MM.1S (cell line): Measurements from ENCODE around the gene NFATC1.

ENCODE experiments used
- DNase-seq: peaks from one replicate; pipeline ENCODE4 v3.0.0-alpha.2; 2015
- H2AFZ ChIP-seq: fragments of 300-600 bp; sonication (generic); 2 replicates; pipeline ENCODE4 v1.6.0; 2016; ENCODE audit warnings: antibody characterized with exemption, low read length
- H3F3A ChIP-seq: fragments of 300-600 bp; sonication (generic); 2 replicates; pipeline ENCODE4 v1.6.1; 2016; ENCODE audit warnings: mild to moderate bottlenecking, antibody characterized with exemption, low read length, moderate library complexity, mixed read lengths; ENCODE audit not compliant: insufficient read depth
- H3K27ac ChIP-seq: fragments of 300-600 bp; sonication (generic); 2 replicates; pipeline ENCODE4 v1.5.1; 2016; ENCODE audit warnings: mild to moderate bottlenecking, low read length
- H3K27me3 ChIP-seq: fragments of 300-600 bp; sonication (generic); replicated peaks from 2 replicates; pipeline ENCODE4 v1.6.0; 2016; ENCODE audit warnings: low read length; ENCODE audit not compliant: insufficient read depth
- H3K36me3 ChIP-seq: fragments of 300-600 bp; sonication (generic); replicated peaks from 2 replicates; pipeline ENCODE4 v1.6.1; 2016; ENCODE audit warnings: mild to moderate bottlenecking, low read length, mixed read lengths; ENCODE audit not compliant: insufficient read depth
- H3K4me1 ChIP-seq: fragments of 300-600 bp; sonication (generic); 2 replicates; pipeline ENCODE4 v1.6.1; 2016; ENCODE audit warnings: low read length, mixed read lengths
- H3K4me2 ChIP-seq: fragments of 300-600 bp; sonication (generic); 2 replicates; pipeline ENCODE4 v1.6.0; 2016; ENCODE audit warnings: low read depth, low read length
- H3K4me3 ChIP-seq: fragments of 300-600 bp; sonication (generic); 2 replicates; pipeline ENCODE4 v1.5.1; 2016; ENCODE audit warnings: low read length, mixed read lengths
- H3K79me2 ChIP-seq: fragments of 300-600 bp; sonication (generic); 2 replicates; pipeline ENCODE4 v1.6.1; 2016; ENCODE audit warnings: mixed run types, low read length, mixed read lengths
- H3K9ac ChIP-seq: fragments of 300-600 bp; sonication (generic); 2 replicates; pipeline ENCODE4 v1.6.1; 2016; ENCODE audit warnings: low read length, mixed read lengths
- H3K9me2 ChIP-seq: fragments of 300-600 bp; sonication (generic); replicated peaks from 2 replicates; pipeline ENCODE4 v1.6.1; 2016; ENCODE audit warnings: mild to moderate bottlenecking, low read length, mixed read lengths; ENCODE audit not compliant: insufficient read depth
- H3K9me3 ChIP-seq: fragments of 300-600 bp; sonication (generic); replicated peaks from 2 replicates; pipeline ENCODE4 v1.6.1; 2016; ENCODE audit warnings: mild to moderate bottlenecking, low read length, mixed read lengths; ENCODE audit not compliant: insufficient read depth
- H4K20me1 ChIP-seq: fragments of 300-600 bp; sonication (generic); 2 replicates; pipeline ENCODE4 v1.6.1; 2016; ENCODE audit warnings: mild to moderate bottlenecking, low read length, moderate library complexity, mixed read lengths; ENCODE audit not compliant: insufficient read depth
- EZH2 ChIP-seq: fragments of 300-600 bp; sonication (generic); optimal IDR thresholded peaks from 2 replicates; pipeline ENCODE3; 2017; ENCODE audit warnings: low read depth, mild to moderate bottlenecking, antibody characterized with exemption, low read length, mixed read lengths
- EZH2phosphoT487 ChIP-seq: fragments of 300-600 bp; sonication (generic); IDR thresholded peaks from 2 replicates; pipeline ENCODE4 v1.6.1; 2018; ENCODE audit warnings: antibody characterized with exemption, low read length
- TF ChIP-seq, protein P1 (sequence below): fragments of 300-600 bp; sonication (generic); IDR thresholded peaks from 2 replicates; pipeline ENCODE4 v1.5.1; 2016; ENCODE audit warnings: antibody characterized with exemption, low read length, mixed read lengths

NFATC1 gene

DNA sequence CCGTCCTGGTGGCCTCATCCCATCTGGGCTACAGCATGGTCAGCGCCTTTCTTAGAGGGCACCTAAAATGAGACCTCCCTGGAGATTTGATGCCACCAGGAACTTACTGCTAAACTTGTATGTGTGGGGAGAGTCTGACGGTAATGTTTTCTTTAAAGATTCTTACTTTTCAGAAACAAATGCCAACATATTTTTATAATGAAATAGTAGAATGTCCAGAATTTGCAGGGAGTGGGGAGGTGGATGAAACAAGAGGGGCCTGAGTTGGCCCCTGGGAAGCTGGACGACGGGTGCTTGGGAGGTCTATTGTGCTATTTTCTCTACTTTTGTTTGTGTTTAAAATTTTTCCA is 165.1 kb downstream of the NFATC1 start:
- no peaks in the 10 kb centered on the region for H3K79me2 ChIP-seq
- H3K9me2 ChIP-seq, result no peaks in the 10 kb centered on the region
- no peak overlapping the region for H3K27ac ChIP-seq
- no peaks in the 10 kb centered on the region for H3F3A ChIP-seq
- H3K9ac ChIP-seq, result no peak overlapping the region
- TF ChIP-seq, protein P1, sequence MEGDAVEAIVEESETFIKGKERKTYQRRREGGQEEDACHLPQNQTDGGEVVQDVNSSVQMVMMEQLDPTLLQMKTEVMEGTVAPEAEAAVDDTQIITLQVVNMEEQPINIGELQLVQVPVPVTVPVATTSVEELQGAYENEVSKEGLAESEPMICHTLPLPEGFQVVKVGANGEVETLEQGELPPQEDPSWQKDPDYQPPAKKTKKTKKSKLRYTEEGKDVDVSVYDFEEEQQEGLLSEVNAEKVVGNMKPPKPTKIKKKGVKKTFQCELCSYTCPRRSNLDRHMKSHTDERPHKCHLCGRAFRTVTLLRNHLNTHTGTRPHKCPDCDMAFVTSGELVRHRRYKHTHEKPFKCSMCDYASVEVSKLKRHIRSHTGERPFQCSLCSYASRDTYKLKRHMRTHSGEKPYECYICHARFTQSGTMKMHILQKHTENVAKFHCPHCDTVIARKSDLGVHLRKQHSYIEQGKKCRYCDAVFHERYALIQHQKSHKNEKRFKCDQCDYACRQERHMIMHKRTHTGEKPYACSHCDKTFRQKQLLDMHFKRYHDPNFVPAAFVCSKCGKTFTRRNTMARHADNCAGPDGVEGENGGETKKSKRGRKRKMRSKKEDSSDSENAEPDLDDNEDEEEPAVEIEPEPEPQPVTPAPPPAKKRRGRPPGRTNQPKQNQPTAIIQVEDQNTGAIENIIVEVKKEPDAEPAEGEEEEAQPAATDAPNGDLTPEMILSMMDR, result no peak
- TF ChIP-seq EZH2phosphoT487 (no peak), EZH2 (no peak)
- H3K9me3 ChIP-seq, result no peaks in the 10 kb centered on the region
- DNase-seq, result no peak
- H3K27me3 ChIP-seq, result no peaks in the 10 kb centered on the region
- no peak overlapping the region for H2AFZ ChIP-seq
- H4K20me1 ChIP-seq, result no peaks in the 10 kb centered on the region
- H3K36me3 ChIP-seq, result no peaks in the 10 kb centered on the region
- no peak overlapping the region for H3K4me2 ChIP-seq
- H3K4me1 ChIP-seq, result no peaks in the 10 kb centered on the region
- no peak overlapping the region for H3K4me3 ChIP-seq

DNA sequence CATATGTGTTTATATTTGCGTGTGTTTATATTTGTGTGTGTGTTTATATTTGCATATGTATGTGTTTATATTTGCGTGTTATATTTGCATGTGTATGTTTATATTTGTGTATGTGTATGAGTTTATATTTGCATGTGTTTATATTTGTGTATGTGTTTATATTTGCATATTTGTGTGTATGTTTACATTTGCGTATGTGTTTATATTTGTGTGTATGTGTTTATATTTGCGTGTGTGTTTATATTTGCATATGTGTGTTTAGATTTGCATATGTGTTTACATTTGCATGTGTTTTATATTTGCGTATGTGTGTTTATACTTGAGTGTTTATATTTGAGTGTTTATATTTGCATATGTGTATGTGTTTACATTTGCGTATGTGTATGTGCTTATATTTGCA is 168.2 kb downstream of the NFATC1 start:
- DNase-seq, result no peak
- TF ChIP-seq EZH2phosphoT487 (no peak), EZH2 (no peak)
- TF ChIP-seq, protein P1, result no peak

DNA sequence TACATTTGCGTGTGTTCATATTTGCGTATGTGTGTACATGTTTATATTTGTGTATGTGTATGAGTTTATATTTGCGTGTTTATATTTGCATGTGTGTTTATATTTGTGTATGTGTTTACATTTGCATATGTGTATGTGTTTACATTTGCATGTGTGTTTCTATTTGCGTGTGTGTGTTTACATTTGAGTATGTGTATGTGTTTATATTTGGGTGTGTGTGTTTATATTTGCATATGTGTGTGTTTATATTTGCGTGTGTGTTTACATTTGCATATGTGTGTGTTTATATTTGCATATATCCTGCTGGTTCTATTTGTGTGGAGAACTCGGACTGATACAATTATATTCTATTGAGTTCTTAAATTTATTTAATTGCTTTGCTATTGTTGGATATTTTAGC is 168.7 kb downstream of the NFATC1 start:
- Histone ChIP-seq H3K36me3 (no peaks in the 10 kb centered on the region), H3F3A (no peaks in the 10 kb centered on the region), H3K9me3 (no peaks in the 10 kb centered on the region), H3K4me3 (no peak overlapping the region), H2AFZ (no peak overlapping the region), H3K27ac (no peak overlapping the region), H4K20me1 (no peaks in the 10 kb centered on the region), H3K4me1 (no peaks in the 10 kb centered on the region), H3K27me3 (no peaks in the 10 kb centered on the region), H3K9me2 (no peaks in the 10 kb centered on the region), H3K79me2 (no peaks in the 10 kb centered on the region), H3K4me2 (no peak overlapping the region), H3K9ac (no peak overlapping the region)
- DNase-seq, result no peak
- TF ChIP-seq, protein P1, result no peak
- TF ChIP-seq EZH2phosphoT487 (no peak), EZH2 (no peak)

More for the DNA sequence above, 168.2 kb downstream of the NFATC1 start:
- no peak overlapping the region for H3K27ac ChIP-seq
- H3K4me3 ChIP-seq, result no peak overlapping the region
- H3K9me3 ChIP-seq, result no peaks in the 10 kb centered on the region
- H2AFZ ChIP-seq, result no peak overlapping the region
- no peaks in the 10 kb centered on the region for H3K27me3 ChIP-seq
- no peaks in the 10 kb centered on the region for H3K4me1 ChIP-seq
- H3K9me2 ChIP-seq, result no peaks in the 10 kb centered on the region
- H3F3A ChIP-seq, result no peaks in the 10 kb centered on the region
- H3K79me2 ChIP-seq, result no peaks in the 10 kb centered on the region
- no peaks in the 10 kb centered on the region for H3K36me3 ChIP-seq
- no peak overlapping the region for H3K9ac ChIP-seq
- no peaks in the 10 kb centered on the region for H4K20me1 ChIP-seq
- H3K4me2 ChIP-seq, result no peak overlapping the region
